HepG2 (cell line): ENCODE data around the gene PHLDB1. TPM values are rescaled to one million over a fixed set of nuclear protein-coding genes. Genes with fewer than 3 reads are reported as not detected.

Experiments used
- ATRX ChIP-seq: sonication (generic); formaldehyde crosslinking; IDR thresholded peaks from 2 replicates; pipeline ENCODE4 v1.4.0; 2020; ENCODE audit warnings: missing genetic modification reagents, borderline replicate concordance
- CENPT ChIP-seq: sonication (generic); formaldehyde crosslinking; IDR thresholded peaks from 2 replicates; pipeline ENCODE4 v1.8.0; 2022; ENCODE audit warnings: low read depth, mild to moderate bottlenecking, moderate library complexity, missing genetic modification reagents
- FOXA3 ChIP-seq: IDR thresholded peaks from 2 replicates; pipeline ENCODE4 v1.6.1; 2016; ENCODE audit warnings: missing genetic modification reagents, missing compliant biosample characterization
- GATA4 ChIP-seq: sonication (generic); IDR thresholded peaks from 2 replicates; pipeline ENCODE4 v1.6.1; 2016; ENCODE audit warnings: antibody characterized with exemption, low read depth, borderline replicate concordance
- HMGXB4 ChIP-seq, 2 experiments: sonication (generic) in 1 of 2; formaldehyde crosslinking in 1 of 2; IDR thresholded peaks; 2 replicates each; pipeline versions ENCODE4 v1.4.0 to v1.6.1; 2018 to 2020; ENCODE audit warnings: missing genetic modification reagents in 2 of 2, borderline replicate concordance in 1 of 2, low read depth in 1 of 2, mild to moderate bottlenecking in 1 of 2, missing biosample characterization in 1 of 2
- IRF1 ChIP-seq: sonication (generic); formaldehyde crosslinking; IDR thresholded peaks from 2 replicates; pipeline ENCODE4 v1.4.0; 2020; ENCODE audit warnings: low read depth, mild to moderate bottlenecking, missing genetic modification reagents
- MEIS1 ChIP-seq: sonication (generic); formaldehyde crosslinking; IDR thresholded peaks from 2 replicates; pipeline ENCODE4 v1.9.0; 2021; ENCODE audit warnings: mild to moderate bottlenecking, missing genetic modification reagents, moderate library complexity, borderline replicate concordance
- RFX5 ChIP-seq: IDR thresholded peaks from 2 replicates; pipeline ENCODE4 v1.6.1; 2011; ENCODE audit warnings: low read depth, low read length, improper control_type of control experiment
- SRSF1 ChIP-seq: fragments of 200-400 bp; formaldehyde crosslinking; optimal IDR thresholded peaks from 2 replicates; pipeline ENCODE3; 2017; ENCODE audit warnings: mild to moderate bottlenecking, low read depth, low read length, moderate library complexity
- TP53 ChIP-seq: sonication (generic); formaldehyde crosslinking; conservative IDR thresholded peaks from 2 replicates; pipeline ENCODE4 v1.4.0; 2020; ENCODE audit warnings: missing genetic modification reagents
- TSC22D2 ChIP-seq: sonication (generic); formaldehyde crosslinking; IDR thresholded peaks from 2 replicates; pipeline ENCODE4 v1.5.1; 2020; ENCODE audit warnings: missing genetic modification reagents, mild to moderate bottlenecking, borderline replicate concordance
- ZBTB42 ChIP-seq: sonication (generic); formaldehyde crosslinking; IDR thresholded peaks from 2 replicates; pipeline ENCODE4 v1.5.0; 2020; ENCODE audit warnings: mild to moderate bottlenecking, missing genetic modification reagents
- ZFP62 ChIP-seq: sonication (generic); formaldehyde crosslinking; IDR thresholded peaks from 2 replicates; pipeline ENCODE4 v1.4.0; 2020; ENCODE audit warnings: missing genetic modification reagents
- ZFY ChIP-seq: sonication (generic); formaldehyde crosslinking; IDR thresholded peaks from 2 replicates; pipeline ENCODE4 v1.4.0; 2020; ENCODE audit warnings: missing genetic modification reagents
- ZNF326 ChIP-seq: sonication (generic); formaldehyde crosslinking; IDR thresholded peaks from 2 replicates; pipeline ENCODE4 v1.4.0; 2020; ENCODE audit warnings: missing genetic modification reagents, borderline replicate concordance
- ZNF44 ChIP-seq: sonication (generic); formaldehyde crosslinking; IDR thresholded peaks from 2 replicates; pipeline ENCODE4 v1.5.1; 2020; ENCODE audit warnings: mild to moderate bottlenecking, missing genetic modification reagents
- ZNF670 ChIP-seq: sonication (generic); formaldehyde crosslinking; IDR thresholded peaks from 2 replicates; pipeline ENCODE4 v1.8.0; 2022; ENCODE audit warnings: mild to moderate bottlenecking, missing genetic modification reagents, borderline replicate concordance
- ZNF749 ChIP-seq: sonication (generic); formaldehyde crosslinking; IDR thresholded peaks from 2 replicates; pipeline ENCODE4 v1.8.0; 2022; ENCODE audit warnings: mild to moderate bottlenecking, missing genetic modification reagents, moderate library complexity, borderline replicate concordance
- ZNF792 ChIP-seq: IDR thresholded peaks from 2 replicates; pipeline ENCODE4 v1.6.1; 2016
- ZNF879 ChIP-seq: sonication (generic); formaldehyde crosslinking; IDR thresholded peaks from 2 replicates; pipeline ENCODE4 v1.8.1; 2023; ENCODE audit warnings: missing genetic modification reagents
- ZSCAN21 ChIP-seq: sonication (generic); formaldehyde crosslinking; IDR thresholded peaks from 2 replicates; pipeline ENCODE4 v1.8.0; 2022; ENCODE audit warnings: mild to moderate bottlenecking, missing genetic modification reagents, moderate library complexity, borderline replicate concordance
- polyA plus RNA-seq, 8 experiments: library from polyadenylated mRNA; depleted of rRNA in 3 of 8; stranded (reverse) in 7 of 8; unstranded in 1 of 8; fragments of >200 nt; fragmentation: Illumina TruSeq in 4 of 8; extraction: Trizol in 4 of 8; gene quantifications; 2 replicates each; pipeline versions ENCODE4 v1.2.1 to v1.2.3, GENCODE V29; 2011 to 2016; ENCODE audit warnings: low read depth in 4 of 8, missing spikeins in 1 of 8, mixed read lengths in 1 of 8; ENCODE audit not compliant: insufficient read depth in 1 of 8
- total RNA-seq, 5 experiments: library from RNA; depleted of rRNA; stranded (reverse); fragments of >200 nt; fragmentation: Illumina TruSeq; extraction: Trizol; gene quantifications; 2 replicates each; pipeline ENCODE4 v1.2.3, GENCODE V29; 2016; ENCODE audit warnings: low read depth in 1 of 5
- TF ChIP-seq, protein P1 (sequence below): fragments of 450-650 bp; IDR thresholded peaks from 2 replicates; pipeline ENCODE4 v1.6.1; 2016
- TF ChIP-seq, protein P2 (sequence below): sonication (generic); formaldehyde crosslinking; conservative IDR thresholded peaks from 2 replicates; pipeline ENCODE4 v1.4.0; 2020; ENCODE audit warnings: missing genetic modification reagents

Gene PHLDB1
- total and polyA plus RNA-seq, 2 of the 13 experiments (the other 11 are each of a cell fraction or from before 2014, with no cell fraction given) = 13.8 to 14.2 TPM

DNA sequence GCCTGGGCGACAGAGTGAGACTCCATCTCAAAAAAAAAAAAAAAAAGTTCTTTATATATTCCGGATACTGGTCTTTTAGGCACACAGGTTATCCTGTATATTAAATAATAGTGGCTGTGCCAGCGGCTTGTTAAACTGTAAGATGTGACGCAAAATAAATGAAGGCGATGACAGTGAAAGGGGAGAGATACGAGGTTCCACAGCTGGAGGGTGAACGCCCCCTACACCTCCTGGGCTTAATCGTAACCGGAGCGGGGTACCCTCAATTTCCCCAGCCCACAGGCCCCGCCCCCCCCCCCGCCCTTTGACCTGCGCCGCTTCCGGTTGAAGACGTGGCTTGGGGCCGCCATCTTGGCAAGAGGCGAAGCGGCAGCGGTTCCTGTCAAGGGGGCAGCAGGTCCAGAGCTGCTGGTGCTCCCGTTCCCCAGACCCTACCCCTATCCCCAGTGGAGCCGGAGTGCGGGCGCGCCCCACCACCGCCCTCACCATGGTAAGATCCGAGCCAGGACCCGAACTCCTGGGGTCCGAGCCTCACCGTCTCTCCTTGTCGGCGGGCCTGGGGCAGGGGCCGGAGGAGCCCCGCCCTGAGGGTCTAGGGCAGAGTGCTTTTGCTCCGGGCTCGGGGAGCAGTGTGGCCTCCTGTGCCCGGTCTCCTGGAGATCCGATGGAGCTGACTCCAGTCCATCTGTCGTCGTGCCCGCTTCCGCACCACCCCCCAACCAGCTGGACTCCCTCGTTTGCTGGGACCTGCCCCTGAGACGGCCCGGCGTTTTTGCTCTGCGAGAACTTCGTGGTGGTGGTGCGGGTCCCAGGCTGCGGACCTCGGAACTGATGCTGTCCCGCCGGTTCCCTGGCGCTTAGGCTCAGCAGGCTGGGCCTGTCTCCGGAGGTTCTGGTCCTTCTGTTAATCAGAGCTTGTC, 35.1 kb upstream of the PHLDB1 start, which contains the start of gene ARCN1 (continued):
- TF ChIP-seq RFX5 (no peak), TP53 (0 out of 2 replicates have a peak, but pooled peaks have one; percentile 3), IRF1 (CRISPR knock-in tag) (no peak), ZSCAN21 (peak; percentile 53; the same call in 1 of the 2 replicates), FOXA3 (CRISPR knock-in tag) (peak; percentile 4; the same call in 1 of the 2 replicates), ATRX (no peak), TSC22D2 (CRISPR knock-in tag) (0 out of 2 replicates have a peak, but pooled peaks have one; percentile 64), GATA4 (no peak), ZNF326 (CRISPR knock-in tag) (no peak), ZNF792 (CRISPR knock-in tag) (peak; percentile 27; the same call in 1 of the 2 replicates), MEIS1 (no peak), SRSF1 (no peak), CENPT (no peak), ZBTB42 (CRISPR knock-in tag) (peak; percentile 63; the same call in 1 of the 2 replicates), ZFY (CRISPR knock-in tag) (peak; percentile 76), HMGXB4 (CRISPR knock-in tag; IDR thresholded peaks at IDR 0.05; ENCODE audit: borderline replicate concordance in 1 of 2, low read depth in 1 of 2) (peak in 1 of 2 experiments; percentile 70; a peak in 2 of 4 replicates), ZFP62 (CRISPR knock-in tag) (no peak), ZNF749 (CRISPR knock-in tag) (no peak), ZNF670 (CRISPR knock-in tag) (peak; percentile 70; the same call in 1 of the 2 replicates), ZNF879 (CRISPR knock-in tag) (no peak), ZNF44 (CRISPR knock-in tag) (no peak)
- TF ChIP-seq, protein P1, sequence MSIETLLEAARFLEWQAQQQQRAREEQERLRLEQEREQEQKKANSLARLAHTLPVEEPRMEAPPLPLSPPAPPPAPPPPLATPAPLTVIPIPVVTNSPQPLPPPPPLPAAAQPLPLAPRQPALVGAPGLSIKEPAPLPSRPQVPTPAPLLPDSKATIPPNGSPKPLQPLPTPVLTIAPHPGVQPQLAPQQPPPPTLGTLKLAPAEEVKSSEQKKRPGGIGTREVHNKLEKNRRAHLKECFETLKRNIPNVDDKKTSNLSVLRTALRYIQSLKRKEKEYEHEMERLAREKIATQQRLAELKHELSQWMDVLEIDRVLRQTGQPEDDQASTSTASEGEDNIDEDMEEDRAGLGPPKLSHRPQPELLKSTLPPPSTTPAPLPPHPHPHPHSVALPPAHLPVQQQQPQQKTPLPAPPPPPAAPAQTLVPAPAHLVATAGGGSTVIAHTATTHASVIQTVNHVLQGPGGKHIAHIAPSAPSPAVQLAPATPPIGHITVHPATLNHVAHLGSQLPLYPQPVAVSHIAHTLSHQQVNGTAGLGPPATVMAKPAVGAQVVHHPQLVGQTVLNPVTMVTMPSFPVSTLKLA = no peak
- TF ChIP-seq, protein P2, sequence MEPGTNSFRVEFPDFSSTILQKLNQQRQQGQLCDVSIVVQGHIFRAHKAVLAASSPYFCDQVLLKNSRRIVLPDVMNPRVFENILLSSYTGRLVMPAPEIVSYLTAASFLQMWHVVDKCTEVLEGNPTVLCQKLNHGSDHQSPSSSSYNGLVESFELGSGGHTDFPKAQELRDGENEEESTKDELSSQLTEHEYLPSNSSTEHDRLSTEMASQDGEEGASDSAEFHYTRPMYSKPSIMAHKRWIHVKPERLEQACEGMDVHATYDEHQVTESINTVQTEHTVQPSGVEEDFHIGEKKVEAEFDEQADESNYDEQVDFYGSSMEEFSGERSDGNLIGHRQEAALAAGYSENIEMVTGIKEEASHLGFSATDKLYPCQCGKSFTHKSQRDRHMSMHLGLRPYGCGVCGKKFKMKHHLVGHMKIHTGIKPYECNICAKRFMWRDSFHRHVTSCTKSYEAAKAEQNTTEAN (CRISPR knock-in tag) = no peak
